ENCODE data around the gene HDAC4. TPM values are rescaled to one million over a fixed set of nuclear protein-coding genes. Genes with fewer than 3 reads are reported as not detected.

HDAC4 gene
- polyA plus RNA-seq, 3 donors, result 11.8 to 13.0 (median 12.9) TPM

GRCh38 chr2:239196474-239197021 is 204.3 kb downstream of the HDAC4 start:
- DNase-seq (ENCODE audit: low read depth in 3 of 3, low spot score in 2 of 3), result no peak

DNA sequence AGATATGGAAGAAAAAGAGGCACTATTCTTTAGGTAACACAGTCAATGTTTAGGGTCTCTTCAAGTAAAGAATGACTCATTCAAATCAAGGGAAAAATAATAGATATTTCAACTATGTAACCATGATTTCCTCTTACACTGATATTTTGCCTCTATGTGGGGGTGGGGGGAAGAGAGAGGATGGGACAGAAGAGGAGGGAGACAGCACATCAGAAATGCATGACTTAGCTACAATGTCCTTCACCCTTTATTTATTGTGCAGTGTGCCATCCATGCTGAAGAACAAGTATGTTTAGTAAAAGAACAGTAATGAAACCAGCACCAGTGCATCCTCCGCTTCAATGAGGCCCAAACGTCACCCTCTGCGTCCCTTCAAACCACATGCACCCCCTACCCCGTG is 204.8 kb downstream of the HDAC4 start:
- no peak for DNase-seq (ENCODE audit: low read depth in 3 of 3, low spot score in 2 of 3)

DNA sequence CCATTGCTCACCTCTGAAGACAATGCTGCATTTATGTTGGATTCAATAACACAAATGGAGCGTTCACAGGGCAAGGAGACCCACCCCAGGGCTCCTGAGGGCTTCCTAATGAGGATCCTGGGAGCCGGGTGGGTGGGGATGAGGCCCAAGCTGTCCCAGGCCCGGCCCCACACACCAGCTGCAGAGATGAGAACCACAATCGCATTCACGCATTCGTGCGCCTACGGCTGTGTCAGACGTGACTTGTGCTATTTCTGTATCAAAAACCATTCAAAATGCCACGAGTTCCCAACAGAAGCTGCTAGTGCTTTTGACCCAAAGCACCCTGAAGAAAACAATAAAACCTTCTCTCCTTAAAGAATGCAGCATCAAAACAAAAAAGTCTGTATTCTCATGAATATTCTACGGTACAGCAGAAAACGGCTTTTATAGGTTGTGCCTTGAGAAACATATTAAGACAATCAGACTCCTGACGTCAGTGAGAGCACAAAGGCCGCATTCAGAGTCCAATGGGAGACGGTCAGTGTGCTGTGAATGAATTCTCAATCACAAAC is 205.4 kb downstream of the HDAC4 start:
- DNase-seq (ENCODE audit: low read depth in 3 of 3, low spot score in 2 of 3), result no peak

- no peak for DNase-seq (ENCODE audit: low read depth in 3 of 3, low spot score in 2 of 3)
These were observed 206.0 kb downstream of the HDAC4 start for GRCh38 chr2:239194731-239195317.

- DNase-seq (ENCODE audit: low read depth in 3 of 3, low spot score in 2 of 3), result no peak
These were observed 206.7 kb downstream of the HDAC4 start for GRCh38 chr2:239193925-239194677.

DNA sequence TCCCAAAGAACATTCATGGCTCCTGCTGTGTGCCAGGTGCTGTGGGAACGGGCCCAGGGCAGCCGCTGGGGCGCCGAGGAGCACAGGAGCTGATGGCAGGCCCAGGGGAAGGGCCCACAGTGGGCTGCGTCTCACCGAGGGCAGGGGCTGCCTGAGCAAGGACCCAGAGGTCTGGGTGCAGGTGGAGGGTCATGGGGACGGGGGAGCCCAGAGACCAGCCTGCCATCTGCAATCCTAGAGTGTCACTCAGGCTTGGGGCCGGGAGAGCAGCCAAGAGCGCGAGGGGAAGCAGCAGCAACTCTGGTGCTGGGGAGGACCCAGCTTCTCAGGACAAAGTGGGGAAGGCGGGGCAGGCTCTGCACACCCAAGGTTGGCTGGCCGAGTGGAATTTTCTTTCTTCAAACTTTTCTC is 207.4 kb downstream of the HDAC4 start:
- no peak for DNase-seq (ENCODE audit: low read depth in 3 of 3, low spot score in 2 of 3)

- DNase-seq (ENCODE audit: low read depth in 3 of 3, low spot score in 2 of 3), result no peak
These were observed 207.8 kb downstream of the HDAC4 start for GRCh38 chr2:239192975-239193374.

- no peak for DNase-seq (ENCODE audit: low read depth in 3 of 3, low spot score in 2 of 3)
These were observed 208.4 kb downstream of the HDAC4 start for GRCh38 chr2:239192456-239192855.

DNA sequence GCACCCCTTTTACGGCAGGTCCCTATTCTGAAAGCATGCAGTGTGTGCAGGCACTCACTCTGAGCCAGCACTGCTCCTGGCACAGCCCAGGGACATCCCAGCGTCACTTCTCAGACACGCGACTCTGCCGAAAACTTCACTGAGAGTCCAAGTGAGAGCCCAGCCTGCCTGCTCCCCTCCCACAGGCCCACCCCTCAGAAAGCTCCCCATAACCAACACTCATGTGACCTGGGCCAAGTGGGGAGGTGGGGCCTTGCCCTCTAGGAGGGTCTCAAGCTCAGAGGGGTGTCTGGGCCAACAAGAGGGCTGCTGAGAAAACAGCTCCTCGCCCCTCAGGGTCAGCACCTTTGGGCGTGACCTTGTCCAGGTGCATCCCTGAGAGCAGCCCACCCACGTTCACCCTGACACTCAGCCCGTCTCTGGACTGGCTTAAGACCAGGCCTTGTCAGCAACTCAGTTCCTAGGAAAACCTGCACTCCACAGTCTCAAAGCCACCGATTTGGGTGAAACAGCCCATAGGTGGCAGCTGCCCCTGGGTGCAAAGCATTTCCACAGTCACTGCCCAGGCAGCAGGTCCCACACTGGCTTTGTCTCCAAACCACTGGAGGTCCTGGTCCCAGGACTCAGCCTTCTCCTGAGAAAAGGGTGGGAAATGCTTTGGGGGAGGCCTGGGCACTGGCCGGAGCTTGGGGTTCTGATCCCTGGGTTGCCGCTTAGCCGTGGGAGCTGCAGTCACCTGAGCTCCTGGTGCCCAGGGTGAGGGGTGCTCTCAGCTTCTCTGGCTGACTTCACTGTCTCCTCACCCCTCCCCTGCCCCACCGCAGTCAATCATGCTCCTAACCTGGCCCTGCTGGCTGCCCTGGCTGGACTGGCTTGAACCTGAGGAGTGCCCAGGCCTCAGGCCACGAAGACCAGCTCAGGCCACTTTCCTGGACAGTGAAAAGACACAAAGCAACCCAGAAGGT is 209.6 kb downstream of the HDAC4 start:
- DNase-seq (ENCODE audit: low read depth in 3 of 3, low spot score in 2 of 3), result no peak

DNA sequence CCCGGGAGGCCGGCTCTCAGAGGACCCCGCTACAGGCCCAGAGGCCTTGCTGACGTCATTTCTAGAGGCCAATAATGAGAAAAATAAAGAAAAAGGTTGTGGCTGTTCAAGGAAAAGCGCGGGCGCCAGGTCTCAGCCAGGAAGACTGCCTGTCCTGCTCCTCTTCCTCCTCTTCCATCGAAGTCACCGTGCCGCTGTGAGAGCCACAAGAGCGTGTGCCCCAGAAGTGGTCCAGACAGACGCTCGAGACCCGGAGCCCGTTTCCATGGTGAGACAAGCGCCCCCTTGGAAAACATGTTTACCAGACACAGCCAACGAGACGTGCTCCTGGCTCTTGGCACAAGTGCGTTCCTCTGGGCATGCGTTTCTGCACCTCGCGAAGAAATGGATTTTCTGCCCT is 210.5 kb downstream of the HDAC4 start:
- no peak for DNase-seq (ENCODE audit: low read depth in 3 of 3, low spot score in 2 of 3)

- no peak for DNase-seq (ENCODE audit: low read depth in 3 of 3, low spot score in 2 of 3)
These were observed 211.1 kb downstream of the HDAC4 start for GRCh38 chr2:239189711-239190131.

DNA sequence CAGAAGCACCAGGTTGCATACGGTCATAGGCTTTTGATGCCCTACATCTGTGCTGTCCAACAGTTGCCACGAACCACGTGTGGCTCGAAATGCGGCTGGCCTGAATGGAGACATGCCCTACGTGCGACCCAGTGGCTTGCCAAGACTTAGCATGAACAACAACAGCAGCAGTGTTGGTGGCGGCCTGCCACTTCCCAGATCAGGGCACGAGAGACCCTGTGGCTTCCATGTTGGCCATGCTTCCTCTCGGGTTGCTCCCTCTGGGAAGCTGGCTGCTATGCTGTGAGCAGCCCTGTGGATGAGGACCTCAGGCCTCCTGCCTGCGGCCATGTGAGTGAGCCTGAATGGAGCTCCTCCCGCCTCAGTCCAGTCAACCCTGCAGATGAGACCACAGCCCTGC is 212.3 kb downstream of the HDAC4 start:
- DNase-seq (ENCODE audit: low read depth in 3 of 3, low spot score in 2 of 3), result no peak

- DNase-seq (ENCODE audit: low read depth in 3 of 3, low spot score in 2 of 3), result no peak
These were observed 213.2 kb downstream of the HDAC4 start for GRCh38 chr2:239187464-239188253.

DNA sequence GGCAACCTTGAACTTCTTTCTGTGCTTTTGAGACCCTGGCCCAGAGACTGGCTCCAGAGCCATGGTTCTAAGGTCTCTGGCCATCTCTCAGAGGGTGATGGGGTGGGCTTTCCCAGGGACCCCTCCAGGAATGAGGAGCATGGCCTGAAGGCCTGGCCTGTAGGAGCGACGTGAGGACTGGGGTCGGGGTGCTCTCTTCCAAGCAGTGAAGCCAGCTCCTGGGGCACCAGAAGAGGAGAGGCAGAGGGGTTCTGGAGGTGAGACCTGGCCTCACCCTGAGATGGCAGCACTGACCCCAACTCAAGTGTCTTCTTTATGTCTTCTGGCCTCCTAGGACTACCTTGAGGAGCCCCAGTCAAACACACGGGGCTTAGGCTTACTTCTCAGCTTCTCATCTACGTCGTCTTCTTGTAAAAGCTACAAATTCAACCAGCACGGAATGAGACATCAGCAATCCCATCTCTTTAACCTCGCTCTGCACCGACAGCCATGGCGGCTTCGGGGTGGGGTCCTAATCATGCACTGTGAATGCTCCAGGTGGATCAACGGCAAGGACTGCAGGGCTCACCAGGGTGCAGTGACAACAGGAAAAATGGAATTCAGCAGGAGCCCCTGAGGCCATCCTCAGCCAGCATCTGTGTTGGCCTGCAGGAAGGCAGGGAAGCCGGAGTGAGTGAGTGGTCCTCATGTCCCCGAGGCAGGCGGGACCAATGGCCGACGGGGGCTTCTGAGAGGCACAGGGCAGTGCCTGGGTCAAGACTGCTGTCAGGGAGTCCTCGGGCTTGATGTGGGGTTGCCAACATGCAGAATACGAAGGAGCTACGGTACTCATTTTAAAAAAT is 214.1 kb downstream of the HDAC4 start:
- DNase-seq (ENCODE audit: low read depth in 3 of 3, low spot score in 2 of 3), result no peak

DNA sequence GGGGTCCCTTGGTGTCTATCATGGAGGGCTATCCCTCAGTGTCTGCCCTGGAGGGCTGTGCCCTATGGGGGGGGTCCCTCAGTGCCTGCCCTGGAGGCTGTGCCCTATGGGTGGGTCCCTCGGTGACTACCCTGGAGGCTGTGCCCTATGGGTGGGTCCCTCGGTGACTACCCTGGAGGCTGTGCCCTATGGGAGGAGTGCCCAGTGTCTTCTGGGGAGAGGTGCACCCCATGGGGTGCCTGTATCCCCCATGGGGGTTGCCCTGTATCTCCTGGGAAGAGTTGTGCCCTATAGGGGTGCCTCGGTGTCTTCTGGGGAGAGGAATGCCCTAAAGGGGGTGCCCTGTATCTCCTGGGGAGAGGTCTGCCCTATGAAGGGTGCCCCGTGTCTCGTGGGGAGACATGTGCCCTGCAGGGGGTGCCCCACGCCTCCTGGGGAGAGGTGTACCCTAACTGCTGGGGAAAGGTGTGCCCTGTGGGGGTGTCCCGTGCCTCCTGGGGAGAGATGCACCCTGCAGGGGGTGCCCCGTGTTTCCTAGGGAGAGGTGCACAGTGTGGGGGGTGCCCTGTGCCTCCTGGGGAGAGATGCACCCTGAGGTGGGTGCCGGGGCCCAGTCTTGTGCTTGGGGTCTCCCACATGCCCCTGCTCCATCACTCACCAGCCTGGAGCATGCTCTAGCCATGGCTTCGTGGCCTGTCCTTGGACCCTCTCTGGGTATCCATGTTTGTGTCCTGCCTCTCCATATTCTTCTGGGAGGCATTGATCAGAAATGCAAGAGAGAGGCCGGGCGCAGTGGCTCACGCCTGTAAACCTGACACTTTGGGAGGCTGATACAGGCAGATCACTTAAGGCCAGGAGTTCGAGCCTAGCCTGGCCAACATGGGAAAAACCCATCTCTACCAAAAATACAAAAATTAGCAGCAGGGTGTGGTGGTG is 215.6 kb downstream of the HDAC4 start:
- no peak for DNase-seq (ENCODE audit: low read depth in 3 of 3, low spot score in 2 of 3)

DNA sequence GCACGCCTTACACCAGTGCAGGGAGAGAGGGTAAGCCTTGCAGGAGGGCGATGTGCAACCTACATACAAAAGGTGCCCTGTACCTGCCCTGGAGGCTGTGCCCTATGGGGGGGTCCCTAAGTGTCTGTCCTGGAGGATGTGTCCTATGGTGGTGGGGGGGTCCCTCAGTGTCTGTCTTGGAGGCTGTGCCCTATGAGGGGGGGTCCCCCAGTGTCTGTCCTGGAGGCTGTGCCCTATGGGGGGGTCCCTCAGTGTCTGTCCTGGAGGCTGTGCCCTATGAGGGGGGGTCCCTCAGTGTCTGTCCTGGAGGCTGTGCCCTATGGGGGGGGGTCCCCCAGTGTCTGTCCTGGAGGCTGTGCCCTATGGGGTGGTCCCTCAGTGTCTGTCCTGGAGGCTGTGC is 216.6 kb downstream of the HDAC4 start:
- DNase-seq (ENCODE audit: low read depth in 3 of 3, low spot score in 2 of 3), result no peak

DNA sequence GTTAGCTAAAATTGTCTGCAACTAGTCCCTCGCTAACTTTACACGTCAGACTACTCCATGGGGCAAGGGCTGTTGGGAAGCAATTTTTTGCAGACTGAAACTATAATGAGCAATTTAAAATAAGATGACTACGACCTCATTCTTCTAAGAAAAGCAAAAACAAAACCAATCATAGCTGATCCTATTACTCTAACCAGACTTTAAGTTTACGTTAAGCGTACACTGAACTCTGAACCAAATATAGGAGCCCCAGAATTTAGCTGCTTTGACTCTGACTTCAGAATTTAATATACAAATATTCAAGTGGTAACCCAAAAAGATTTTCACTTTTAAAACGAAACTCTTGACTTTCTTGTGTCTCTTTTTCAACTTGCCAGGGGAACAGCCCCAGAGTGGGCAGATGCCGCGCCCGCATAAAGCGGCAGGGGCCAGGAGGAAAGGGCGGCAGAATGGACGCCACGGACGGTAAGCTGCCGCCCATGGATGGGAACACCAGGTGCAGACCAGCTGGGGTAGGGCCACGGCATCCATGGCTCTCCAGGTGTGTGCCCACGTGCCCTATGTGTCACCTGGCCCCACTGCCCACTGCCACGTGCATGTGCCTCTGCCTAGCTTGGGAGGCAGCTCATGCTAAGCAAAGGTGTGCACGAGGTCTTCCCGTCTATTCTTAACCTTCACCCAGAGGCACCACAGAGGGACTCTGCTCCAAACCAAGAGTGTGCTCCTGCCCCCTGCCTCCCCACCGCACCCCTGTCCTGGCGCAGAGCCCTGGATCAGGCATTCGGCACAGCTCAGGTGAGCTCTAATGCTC is 217.6 kb downstream of the HDAC4 start:
- no peak for DNase-seq (ENCODE audit: low read depth in 3 of 3, low spot score in 2 of 3)
